GM18520 (cell line): ENCODE data around the gene APOC3.
"Not testable (repeated sequence)": the region's sequence is repeated elsewhere in the genome, so short reads cannot be mapped to it uniquely, and the experiment has no call there.

Experiments
- ATAC-seq: cut with Tn5 transposase; IDR thresholded peaks from one replicate; pipeline ENCODE4 v1.9.1; 2021; ENCODE audit not compliant: unreplicated experiment

The APOC3 gene

GRCh38 chr11:116801662-116802061 lies 28.0 kb upstream of the APOC3 start:
- not testable (repeated sequence) for ATAC-seq

GRCh38 chr11:116804001-116804400 lies 25.7 kb upstream of the APOC3 start:
- no peak for ATAC-seq

- ATAC-seq: no peak
Measured at GRCh38 chr11:116807601-116808261, 22.0 kb upstream of the APOC3 start.

DNA sequence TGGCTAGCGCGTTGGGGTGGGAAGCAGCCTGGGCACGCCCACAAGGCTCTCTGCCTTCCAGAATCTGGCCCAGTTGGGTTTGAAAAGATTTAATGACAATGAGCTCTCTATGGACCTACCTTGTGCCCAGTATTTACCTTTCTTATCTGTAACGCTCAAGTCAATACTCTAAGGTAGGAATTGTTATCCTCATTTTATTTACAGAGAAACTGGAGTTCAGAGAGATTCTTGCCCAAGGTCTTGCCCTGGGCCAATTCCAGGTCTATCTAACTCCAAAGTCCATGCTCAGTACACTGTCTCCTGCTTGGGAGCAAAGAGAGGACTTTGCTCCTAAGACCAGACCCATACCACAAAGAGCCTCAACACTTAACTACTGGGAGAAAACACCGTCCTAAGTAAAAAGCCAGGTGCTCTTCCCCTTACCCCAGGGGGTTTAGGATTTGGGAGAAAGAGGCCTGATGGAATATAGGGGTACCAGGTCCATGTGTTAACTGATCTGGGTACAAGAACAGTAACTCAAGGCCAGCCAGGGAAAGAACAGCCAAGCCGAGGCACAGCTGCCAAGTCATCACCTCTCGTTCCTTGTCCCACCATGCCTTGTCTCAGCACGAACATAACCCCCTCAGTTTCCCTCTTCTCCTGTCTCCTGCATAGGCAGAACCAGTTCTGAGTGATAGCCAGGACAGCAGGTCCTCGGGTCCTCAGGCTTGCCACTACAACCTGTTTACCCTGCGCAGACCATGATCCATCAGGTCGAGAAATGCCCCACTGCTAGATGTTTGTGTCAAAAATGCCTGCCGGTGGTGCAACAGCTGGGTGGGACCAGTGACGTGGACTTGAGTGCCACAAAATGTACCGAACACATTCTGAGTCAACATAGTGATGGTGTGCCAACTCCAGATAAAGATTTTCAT lies 21.2 kb upstream of the APOC3 start:
- no peak for ATAC-seq

- no peak for ATAC-seq
Measured at GRCh38 chr11:116811194-116811593, 18.5 kb upstream of the APOC3 start.

DNA sequence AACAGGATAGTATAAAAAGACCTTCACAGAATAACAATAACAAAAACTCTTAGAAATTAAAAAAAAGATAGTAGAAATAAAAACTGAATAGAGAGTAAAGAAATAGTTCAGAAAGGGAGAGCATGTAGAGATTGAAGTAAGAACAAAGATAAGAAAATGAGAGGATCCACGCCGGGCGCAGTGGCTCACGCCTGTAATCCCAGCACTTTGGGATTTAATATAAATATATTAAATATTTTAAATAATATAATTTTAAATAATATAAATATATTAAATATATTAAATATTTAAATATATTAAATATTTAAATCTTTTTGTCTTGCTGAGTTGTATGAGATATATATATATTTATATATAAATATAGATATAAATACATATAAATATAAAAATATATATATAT lies 17.6 kb upstream of the APOC3 start:
- ATAC-seq: no peak

- ATAC-seq: no peak
Measured at GRCh38 chr11:116813170-116813569, 16.5 kb upstream of the APOC3 start.

- no peak for ATAC-seq
Measured at GRCh38 chr11:116813781-116814471, 15.8 kb upstream of the APOC3 start.

GRCh38 chr11:116814502-116814901 lies 15.2 kb upstream of the APOC3 start:
- no peak for ATAC-seq

DNA sequence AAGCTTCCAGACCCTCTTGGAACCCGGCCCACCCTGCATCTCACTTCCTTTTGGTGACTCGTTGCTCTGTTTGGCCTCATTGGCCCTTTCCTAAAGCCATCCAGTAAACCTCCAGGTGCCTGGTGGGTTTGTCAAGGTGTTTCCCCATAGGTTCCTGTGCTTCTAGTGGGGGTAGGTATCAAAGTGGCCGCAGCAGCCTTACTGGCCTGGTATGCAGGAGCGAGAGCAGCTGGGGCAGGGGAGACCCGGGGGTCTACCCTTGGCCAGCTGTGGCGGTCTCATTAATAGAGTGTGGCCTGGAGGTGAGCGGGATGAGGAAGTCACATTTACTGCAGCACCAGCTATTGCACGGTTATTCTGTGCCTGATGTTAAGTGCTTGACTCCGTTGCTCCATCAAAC lies 10.7 kb upstream of the APOC3 start:
- no peak for ATAC-seq

- ATAC-seq: no peak
Measured at GRCh38 chr11:116821050-116821918, 8.4 kb upstream of the APOC3 start.

GRCh38 chr11:116822575-116822974 lies 7.1 kb upstream of the APOC3 start:
- no peak for ATAC-seq

GRCh38 chr11:116823031-116823843 lies 6.5 kb upstream of the APOC3 start, which contains the start of gene APOA4:
Gene APOA4, minus strand, starts transcription at chr11:116823304. Its CDS starts 113 bp downstream, at chr11:116823191.
- no peak for ATAC-seq

GRCh38 chr11:116825434-116825833 lies 4.3 kb upstream of the APOC3 start:
- no peak for ATAC-seq

GRCh38 chr11:116825854-116826750 lies 3.6 kb upstream of the APOC3 start:
- ATAC-seq: no peak

- ATAC-seq: no peak
Measured at GRCh38 chr11:116826751-116827431, 2.8 kb upstream of the APOC3 start.

DNA sequence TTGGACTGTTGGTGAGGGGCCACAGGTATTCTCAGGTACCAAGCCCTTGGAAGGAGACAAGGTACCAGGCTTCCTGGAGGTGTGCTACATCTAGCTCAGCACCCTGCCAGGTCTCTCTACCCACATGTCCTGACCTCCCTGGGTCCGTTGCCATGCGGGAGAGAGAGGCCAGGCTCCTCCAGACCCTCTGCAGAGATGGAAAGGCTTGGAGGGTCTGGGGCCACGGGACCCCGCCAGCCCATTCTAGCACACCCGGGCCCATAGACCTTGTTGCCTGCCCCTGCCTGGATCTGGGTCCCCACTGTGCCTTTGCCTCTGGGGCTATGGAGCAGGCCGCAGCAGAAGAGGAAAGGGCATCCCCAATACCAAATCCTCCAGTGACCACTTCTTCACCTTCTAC lies 2.2 kb upstream of the APOC3 start:
- no peak for ATAC-seq
